CD4-positive, alpha-beta T cell treated with Interleukin-6 for 4 hours (primary cell): Measurements from ENCODE around the gene CEMP1.
"Not testable (repeated sequence)": the region's sequence is repeated elsewhere in the genome, so short reads cannot be mapped to it uniquely, and the experiment has no call there.

ENCODE experiments used
- DNase-seq: peaks from one replicate; pipeline ENCODE4 v3.0.0-alpha.2; 2020; ENCODE audit warnings: mixed read lengths

Gene CEMP1

DNA sequence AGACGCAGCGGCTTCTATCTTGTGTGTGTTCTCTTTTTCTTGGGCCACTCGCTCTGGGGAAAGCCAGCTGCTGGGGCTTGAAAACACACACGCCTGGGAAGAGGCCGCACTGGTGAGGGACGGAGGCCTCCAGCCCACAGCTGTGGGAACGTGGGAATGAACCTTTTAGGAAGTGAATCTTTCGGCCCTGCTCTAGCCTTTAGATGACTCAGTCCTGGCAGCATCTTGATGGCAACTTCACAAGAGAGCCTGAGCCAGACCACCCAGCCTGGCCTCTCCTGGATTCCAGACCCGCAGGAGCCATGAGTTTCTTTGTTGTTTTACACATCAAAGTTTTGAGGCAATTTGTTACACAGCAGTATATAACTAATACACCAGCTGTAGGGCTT is 4.4 kb upstream of the CEMP1 start:
- no peak for DNase-seq

DNA sequence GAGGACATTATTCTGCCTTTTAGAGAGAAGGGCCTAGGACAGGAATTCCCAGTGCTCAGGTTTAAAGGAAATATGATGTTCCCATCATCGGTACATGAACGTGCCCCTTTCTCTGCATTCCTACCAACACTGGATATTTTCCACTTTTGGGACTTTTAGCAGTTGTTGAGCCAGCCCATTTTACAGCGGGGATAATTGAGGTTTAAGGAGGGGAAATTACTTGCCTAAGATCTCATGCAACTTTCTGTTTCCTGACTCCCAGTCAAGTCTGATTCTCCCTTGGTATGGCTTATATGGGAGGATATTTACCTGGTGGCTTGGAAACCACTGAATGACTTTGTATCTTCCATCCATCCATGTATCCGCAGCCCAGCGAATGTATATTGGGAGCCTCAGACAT is 3.1 kb upstream of the CEMP1 start:
- not testable (repeated sequence) for DNase-seq

DNA sequence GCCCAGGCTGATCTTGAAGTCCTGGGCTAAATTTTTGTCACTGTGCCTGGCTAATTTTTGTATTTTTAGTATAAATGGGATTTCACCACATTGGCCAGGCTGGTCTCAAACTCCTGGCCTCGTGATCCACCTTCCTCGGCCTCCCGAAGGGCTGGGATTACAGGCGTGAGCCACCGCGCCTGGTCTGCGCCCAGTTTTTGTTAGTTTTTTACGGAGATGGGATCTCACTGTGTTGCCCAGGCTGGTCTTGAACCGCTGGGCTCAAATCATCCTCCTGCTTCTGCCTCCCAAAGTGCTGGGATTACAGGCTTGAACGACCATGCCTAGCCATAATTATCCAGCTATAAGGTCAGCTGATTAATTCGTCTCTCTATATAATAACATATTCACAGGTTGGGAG is 2.7 kb upstream of the CEMP1 start:
- DNase-seq, result no peak

DNA sequence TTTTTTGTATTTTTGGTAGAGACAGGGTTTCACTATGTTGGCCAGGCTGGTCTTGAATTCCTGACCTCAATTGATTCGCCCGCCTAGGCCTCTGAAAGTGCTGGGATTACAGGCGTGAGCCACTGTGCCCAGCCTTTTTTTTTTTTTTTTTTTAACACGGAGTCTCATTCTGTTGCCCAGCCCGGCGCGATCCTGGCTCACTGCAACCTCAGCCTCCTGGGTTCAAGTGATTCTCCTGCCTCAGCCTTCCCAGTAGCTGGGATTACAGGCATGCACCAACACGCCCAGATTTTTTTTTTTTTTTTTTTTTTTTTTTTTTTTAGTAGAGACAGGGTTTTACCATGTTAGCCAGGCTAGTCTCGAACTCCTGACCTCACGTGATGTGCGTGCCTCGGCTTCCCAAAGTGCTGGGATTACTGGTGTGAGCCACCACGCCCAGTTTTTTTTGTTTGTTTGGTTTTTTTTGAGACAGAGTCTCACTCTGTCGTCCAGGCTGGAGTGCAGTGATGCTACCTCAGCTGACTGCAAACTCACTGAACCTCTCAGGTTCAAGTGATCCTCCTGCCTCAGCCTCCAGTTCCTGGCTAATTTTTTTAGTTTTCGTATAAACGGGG is 2.0 kb upstream of the CEMP1 start:
- not testable (repeated sequence) for DNase-seq

DNA sequence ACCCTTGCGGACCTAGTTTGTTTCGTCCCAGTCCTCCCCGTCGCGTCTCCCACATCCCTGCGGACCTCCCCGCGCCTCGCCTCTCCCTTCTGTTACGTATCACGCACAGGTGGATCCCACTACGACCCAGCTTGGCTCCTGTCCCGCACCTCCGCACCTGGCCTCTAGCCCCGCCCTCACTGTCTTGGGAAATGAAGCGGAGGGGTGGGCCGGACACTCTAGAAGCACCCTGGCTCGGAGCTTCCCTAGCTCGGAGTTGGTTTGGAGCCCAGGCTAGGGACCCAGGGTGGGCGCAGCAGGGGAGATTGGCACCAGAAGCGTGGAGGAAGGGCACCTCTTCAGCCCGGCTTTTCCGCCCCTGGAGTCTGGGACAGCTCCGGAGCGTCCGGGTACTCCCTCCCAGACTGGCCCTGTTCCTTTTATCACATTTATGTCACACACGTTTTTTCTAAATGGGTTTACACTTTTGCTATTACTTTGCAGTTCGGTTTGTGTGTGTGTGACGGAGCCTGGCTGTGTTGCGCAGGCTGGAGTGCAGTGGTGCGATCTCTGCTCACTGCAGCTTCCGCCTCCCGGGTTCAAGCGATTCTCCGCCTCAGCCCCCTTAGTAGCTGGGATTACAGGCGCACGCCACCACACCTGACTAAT is 1.4 kb upstream of the CEMP1 start:
- peak; percentile 74 for DNase-seq

DNA sequence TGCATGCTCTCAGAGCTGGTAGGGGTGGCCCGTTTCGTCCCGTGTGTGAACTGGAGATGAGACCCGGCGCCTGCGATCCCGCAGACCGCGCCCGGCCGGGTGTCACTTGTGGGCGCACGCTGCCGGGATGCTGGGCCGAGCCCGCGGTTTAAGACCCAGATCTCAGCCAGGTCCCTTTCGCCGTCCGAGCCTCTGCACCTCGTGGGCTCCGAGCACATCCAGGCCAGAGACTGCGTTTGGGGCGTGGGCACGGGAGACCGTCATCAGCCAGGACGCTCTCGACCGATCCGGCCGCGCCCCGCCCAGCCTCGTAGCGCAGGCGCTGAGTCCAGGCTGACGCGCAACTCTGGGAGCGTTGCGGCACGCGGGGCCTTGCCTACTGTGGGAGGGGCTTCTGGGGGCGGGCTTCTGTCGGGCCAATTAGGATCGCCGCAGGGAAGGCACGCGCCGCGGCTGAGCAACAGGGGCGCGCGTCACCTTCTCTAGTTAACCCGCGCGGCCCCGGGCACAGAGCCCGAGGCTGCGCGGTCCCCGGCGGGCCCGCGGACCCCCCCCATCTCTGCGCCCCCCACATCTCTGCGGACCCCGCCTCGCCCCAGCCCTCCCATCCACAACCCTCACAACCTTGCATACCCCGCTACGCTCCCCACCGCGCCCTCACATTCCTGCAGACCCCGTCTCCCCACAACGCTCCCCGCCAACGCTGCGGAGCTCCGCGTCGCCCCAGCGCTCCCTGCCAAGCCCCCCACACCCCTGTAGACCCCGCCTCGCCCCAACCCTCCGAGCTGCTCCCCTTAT is 687 bp upstream of the CEMP1 start:
- peak; percentile 99 for DNase-seq

DNA sequence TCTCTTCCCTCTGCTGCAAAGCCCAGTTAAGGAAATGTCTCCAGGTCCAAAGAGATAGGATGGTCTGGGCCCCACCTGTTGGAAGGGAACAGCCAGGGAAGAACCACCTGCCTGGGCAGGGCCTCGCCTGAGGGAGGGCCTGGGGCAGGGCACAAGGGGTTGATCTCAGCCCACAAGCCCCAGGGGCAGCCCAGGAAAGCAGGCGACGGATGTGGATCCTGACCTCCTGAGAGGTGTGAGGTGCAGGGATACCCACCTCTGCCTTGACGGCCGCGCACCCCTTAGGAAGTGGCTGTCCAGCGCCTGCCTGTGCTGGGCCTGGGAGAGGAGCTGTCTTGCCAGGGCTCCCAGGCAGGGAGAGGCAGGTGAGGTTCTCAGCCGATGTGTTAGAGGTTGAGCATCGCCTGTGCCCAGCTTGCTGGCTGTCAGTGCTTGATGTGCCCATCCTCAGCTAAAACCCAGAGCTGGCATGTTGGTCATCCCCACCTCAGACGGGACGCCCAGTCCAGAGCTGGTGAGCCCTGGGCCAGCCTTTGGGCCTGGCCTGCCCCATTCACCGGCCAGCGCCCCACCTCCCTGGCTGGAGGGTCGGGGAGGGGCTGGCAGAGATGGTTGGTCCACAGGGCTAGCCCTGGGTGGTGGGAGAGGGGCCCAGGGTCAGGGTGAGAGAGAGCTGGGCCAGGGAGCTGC is 434 bp downstream of the CEMP1 start:
- no peak for DNase-seq

DNA sequence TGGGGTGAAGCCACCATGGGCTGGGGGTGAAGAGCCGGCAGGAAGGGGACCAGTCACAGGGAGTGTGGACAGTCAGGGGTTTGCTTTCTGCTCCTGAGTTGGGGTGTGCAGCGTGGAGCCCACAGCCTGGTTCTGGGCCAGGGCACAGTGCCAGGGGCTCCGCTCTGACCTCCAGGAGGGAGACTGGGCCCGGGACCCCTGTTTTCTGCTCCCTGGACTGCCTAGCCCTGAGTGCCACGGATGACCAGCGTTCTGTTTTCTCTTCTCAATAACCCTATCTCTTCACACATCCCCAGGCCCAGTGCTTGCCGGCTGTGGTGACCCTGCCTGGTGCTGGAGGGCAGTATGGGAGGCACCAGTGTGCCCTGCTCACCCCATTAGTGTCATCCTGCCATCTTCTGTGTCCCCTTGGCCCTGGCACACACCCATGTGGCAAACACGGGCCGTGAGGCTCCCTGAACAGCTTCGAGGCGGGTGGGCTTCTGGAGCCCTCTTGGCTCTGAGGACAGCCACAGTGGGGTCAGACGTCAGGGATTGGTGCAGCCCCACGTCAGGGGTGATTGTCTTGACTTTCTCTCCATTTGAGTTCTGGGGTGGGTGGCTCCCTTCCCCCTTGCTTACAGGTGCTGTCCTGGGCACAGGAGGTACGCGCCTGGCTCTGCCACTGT is 1.1 kb downstream of the CEMP1 start:
- no peak for DNase-seq

DNA sequence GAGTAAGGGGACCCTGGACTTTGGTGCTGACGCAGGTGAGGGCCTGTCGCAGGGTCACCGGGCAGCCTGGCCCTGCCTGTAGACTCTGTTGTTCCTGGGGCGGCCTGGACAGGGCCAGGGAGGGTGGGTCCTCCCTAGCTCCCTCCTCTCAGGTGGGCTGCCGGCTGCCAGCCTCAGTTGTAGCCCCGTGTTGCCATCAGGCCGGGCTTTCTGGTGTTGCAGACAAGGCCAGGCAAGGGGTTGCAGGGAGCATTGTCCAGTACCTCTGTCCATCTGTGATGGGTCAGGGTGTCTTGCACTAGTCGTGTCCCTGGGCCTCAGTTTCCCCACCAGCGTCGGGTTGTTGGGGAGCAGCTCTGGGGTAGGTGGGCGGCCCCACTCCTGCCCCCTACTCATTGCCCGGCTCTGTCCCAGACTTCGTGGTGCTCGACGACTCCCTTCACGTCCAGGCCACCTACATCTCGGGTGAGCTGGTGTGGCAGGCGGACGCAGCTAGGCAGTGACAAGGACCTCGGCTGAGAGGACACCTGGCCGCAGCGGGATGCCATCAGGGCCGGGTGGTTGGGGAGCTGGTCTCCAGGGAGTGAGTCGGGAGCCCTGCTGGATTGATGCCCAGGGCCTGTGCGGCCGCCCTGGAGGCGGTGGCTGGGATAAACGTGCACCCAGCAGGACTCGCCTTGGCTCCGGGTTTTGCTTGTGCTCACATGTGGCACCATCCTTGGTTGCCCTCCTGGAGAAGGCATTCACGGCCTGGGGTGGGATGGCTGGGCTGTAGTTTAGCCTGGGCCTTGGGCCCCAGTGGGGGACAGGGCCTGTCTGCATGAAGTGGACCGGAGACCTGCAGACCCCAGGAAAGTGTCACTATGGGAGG is 1.9 kb downstream of the CEMP1 start:
- DNase-seq, result no peak

DNA sequence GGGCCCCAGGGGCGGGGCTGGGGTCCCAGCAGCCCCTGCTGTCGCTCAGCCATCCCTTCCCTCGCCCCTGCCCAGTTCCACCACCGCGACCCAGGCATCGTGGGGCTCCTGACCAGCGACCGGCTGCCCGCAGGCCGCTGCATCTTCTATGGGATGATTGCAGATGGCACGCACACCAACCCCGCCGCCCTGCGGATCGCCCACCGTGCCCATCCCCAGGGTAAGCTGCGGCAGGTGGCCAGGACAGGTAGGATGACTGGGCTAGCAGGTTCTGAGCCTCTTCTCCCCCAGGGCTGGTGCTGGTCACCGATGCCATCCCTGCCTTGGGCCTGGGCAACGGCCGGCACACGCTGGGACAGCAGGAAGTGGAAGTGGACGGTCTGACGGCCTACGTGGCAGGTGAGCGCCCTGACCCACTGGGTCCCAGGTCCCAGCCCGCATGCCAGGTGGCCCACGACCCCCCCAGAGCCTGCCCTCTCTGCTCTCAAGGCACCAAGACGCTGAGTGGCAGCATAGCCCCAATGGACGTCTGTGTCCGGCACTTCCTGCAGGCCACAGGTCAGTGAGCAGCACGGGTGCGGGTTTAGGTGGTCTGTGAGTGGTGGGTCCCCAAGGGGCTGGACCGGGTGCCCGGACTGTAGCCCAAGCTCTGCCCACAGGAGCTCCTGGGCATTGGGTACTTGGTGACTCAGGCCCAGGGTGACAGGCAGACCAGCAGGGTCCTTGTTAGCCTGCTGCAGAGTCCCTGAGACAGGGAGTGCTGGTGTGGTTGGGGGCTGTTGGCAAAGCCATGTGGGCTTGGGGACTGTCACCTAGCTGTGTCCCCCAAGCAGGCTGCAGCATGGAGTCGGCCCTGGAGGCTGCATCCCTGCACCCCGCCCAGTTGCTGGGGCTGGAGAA is 2.8 kb downstream of the CEMP1 start:
- no peak for DNase-seq

DNA sequence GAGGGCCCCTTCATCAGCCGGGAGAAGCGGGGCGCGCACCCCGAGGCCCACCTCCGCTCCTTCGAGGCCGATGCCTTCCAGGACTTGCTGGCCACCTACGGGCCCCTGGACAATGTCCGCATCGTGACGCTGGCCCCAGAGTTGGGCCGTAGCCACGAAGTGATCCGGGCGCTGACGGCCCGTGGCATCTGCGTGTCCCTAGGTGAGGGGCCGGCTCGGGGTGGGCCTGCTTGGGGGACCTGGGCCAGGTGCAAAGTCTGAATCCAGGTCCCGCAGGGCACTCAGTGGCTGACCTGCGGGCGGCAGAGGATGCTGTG is 3.5 kb downstream of the CEMP1 start:
- no peak for DNase-seq

DNA sequence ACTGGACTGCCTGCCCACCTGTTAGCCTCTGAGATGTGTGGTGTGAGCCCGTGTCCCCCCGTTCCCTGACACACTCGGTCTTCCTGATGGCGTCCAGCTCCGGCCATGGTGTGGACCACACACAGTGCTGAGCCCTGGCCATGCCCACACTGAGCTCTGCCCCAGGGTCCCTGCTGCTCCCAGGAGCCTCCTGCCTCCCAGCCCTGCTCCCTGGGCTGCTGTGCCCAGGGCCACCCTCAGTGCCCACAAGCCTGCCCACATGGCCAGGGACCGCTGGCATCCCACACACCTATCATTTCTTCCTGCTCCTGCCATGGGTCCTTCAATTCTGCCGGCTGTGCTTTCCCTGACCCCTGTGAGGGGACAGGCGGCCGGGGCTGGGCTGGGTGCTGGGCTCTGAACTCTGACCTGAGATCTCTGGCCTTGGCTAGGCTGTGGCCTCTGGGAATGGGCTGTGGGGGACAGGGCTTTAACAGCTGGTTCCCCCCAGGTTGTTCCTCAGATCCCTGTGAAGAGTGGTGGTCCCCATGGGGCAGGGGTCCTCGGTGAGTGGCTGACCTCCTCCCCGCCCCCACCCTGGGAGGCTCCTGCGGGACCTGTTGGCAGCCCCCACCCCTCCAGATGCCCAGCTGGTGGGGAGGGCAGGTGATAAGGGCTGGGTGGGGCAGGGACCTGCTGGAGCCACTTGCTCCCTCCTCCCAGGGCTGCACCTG is 4.0 kb downstream of the CEMP1 start:
- no peak for DNase-seq

DNA sequence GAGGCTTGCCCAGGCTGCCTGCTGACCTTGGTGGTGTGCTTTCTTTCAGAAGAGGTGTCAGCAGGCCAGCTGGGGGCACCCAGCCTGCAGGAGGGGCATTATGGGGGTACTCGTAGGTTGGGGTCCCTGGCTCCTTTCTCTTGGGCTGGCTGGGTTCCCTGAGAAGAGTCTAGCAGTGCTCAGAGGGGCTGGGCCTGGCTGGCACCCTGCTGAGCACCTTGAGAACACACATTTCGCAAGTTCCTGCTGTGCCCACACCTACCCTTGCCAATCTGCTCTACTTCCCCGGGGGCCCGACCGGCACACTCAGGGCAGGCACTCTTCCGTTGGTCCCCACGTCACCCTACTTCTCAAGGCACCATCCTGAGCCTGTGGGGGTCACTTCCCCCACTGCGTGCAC is 5.1 kb downstream of the CEMP1 start:
- DNase-seq, result no peak

DNA sequence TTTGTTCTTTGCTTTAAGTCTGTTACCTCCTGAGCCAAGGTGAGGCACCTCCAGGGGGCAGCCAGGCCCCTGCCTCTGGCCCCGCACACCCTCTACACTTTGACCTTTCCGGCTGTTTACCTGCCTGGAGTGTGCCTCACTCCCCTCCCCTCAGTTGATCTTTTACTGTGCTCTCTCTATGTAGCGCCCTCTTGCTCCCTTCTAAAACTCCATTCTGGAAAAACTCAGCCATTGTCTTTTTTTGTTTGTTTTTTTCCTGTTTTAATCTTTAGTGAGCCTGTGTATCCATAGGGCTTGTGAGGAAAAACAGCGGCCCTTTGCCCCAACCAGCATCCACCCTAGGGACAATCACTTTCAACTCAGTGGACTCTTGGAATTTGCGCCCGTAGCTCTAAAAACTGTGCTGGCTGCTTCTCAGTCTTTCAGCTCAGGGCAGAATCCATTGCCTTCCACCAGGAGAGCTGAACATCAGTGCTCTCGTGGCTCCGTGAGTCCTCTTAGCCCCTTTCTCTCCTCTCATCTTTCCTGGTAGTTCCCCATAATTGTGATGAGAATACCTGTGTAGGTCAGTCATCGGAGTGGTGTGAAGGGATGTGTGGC is 6.8 kb downstream of the CEMP1 start:
- no peak for DNase-seq

DNA sequence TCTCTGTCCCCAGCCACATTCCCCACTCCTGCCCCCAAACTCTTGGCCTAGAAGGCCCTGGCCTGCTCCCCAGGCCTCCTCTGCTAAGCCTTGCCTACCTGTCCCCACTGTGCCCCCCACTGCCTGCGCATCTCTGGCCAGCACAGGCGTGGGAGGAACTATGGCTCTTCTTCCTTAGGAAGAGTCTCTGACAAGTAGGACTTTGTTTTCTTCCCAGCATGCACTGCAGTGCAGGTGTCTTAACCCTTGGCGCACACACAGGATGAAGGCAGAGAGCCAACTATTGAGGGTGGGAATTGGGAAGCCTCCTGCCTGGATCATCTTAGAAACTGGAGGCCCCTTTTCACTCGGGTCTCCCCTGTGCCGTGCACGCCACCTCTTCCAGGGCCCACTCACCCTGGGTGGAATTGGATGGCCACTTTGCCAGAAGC is 7.4 kb downstream of the CEMP1 start:
- DNase-seq, result no peak

DNA sequence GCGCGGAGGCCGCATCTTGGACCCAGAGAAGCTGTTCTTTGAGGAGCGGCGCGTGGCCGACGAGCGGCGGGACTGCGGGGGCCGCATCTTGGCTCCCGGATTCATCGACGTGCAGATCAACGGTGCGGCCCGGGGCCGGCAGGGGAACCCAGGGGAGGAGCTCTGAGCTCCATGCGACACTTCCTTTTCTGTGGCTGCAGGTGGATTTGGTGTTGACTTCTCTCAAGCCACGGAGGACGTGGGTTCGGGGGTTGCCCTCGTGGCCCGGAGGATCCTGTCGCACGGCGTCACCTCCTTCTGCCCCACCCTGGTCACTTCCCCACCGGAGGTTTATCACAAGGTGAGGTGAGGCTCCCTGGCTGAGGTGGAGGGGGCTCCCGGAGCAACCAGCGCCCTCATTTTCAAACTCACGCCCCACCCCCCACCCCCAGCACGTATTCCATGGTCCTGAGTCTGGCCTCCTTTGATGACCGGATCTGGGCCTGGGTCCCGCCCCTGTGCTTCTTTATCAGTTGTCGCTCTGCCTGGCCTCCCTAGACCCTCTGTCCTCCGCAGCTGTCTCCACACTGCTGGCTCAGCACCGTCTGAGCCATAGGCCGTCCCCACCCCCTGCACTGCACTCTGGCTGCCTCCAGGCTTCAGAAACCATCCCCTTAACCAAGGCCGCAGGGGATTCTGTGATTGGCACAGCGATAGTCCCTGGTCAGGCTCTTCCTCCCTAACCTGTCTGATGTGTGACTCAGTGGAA is 10.2 kb downstream of the CEMP1 start:
- peak; percentile 63 for DNase-seq

DNA sequence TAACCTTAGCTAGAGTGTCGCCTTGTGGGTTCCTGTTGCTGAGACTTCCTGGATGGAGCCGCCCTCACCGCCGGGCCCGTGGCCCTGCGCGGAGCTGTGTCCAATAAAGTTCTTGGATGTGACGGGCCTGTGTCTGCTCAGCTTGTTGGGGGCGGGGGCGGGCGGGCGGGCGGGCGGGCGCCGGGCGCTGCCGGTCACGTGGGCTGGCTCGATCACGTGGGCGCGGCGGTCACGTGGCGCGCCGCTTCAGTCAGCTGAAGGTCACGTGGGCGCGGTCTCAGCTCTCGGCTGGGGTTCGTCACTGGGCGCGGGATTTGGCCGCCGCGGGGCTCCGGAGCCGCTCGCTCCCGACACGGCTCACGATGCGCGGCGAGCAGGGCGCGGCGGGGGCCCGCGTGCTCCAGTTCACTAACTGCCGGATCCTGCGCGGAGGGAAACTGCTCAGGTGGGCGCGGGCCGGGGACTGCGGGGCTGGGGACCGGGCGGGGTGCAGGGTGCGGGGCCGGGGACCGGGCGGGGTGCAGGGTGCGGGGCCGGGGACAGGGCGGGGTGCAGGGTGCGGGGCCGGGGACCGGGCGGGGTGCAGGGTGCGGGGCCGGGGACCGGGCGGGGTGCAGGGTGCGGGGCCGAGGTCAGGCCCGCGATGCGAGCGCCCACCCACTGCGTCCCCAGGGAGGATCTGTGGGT is 11.0 kb downstream of the CEMP1 start, which contains the start of gene AMDHD2:
TSS of gene AMDHD2 (plus strand) at position 275 of the 687 bp plus-strand sequence. CDS start at position 363, 88 bp downstream.
- peak; percentile 92 for DNase-seq

DNA sequence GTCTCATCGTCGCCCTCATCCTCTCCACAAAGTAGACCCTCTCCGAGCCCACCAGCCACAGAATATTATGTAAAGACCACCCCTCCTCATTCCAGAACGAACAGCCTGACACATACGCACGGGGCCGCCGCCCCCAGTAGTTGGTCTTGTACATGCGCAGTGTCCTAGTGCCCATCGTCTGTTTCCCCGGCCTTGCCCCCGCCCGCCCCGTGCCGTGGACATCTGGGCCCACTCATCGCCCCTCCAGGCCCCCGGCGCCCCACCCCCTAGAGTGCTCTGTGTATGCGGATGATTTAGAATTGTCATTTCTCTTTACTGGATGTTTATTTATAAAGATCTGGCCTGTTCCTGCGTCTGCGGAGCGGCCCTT is 11.5 kb downstream of the CEMP1 start:
- DNase-seq, result no peak
